ENCODE results near the gene PACS1.
"Not testable (repeated sequence)": the region's sequence is repeated elsewhere in the genome, so short reads cannot be mapped to it uniquely, and the experiment has no call there.

The PACS1 gene

DNA sequence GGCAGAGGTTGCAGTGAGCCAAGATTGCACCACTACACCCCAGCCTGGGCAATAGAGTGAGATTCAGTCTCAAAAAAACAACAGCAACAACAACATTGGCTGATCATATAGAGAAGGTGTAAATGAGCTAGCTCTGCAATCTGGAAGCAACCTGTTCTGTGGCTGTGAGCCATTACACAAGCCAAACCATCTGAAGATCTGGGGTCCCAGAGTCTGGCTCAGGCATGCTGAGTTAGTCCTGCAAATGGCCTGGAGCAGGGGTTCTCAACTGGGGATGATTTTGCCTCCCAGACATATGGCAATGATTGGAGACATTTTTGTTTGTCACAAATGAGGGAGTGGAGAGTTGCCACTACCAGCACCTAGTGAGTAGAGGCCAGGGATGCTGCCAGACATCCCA, 156.0 kb downstream of the PACS1 start:
- DNase-seq (ENCODE audit: low read depth): no peak

DNA sequence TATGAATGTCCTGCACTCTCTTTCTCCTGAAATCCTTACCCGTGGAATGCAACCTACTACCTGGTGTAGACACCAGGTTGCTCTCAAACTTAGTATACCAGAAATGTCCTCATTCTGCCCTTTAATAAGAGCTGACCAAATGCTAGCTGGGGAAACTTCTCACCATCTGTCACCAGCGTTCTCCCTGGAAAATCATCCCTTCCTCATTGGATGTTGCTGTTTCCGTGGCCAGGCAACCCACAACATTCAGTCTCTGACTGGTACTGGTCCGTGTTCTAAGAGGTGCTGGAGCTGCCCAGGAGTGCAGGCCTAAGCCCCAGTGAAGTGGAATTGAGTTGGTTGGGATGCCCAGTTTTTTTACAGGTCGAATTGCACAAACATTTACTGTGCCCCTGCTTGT, 157.6 kb downstream of the PACS1 start:
- no peak for DNase-seq (ENCODE audit: low read depth)

- DNase-seq (ENCODE audit: low read depth): no peak
These were observed 158.4 kb downstream of the PACS1 start for GRCh38 chr11:66228521-66228920.

DNA sequence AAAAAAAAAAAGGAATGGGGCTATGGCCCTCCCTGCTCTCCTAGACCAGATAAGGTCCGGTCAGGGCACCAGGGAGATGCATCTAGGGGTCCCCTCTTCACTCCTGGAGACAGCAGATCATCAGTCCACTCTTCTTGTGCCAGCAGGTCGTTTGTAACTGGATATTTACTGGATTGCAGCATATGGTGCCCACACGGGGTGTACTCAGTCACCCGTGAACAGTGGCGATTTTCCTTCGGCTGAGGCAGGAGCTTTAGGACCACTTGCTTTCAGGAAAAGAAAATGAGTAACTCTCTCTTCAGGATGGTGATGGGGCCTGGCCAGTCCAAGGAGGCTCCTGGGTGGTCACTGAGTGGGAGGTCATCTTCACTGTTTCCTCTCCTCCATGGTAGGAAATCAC, 160.1 kb downstream of the PACS1 start:
- no peak for DNase-seq (ENCODE audit: low read depth)

DNA sequence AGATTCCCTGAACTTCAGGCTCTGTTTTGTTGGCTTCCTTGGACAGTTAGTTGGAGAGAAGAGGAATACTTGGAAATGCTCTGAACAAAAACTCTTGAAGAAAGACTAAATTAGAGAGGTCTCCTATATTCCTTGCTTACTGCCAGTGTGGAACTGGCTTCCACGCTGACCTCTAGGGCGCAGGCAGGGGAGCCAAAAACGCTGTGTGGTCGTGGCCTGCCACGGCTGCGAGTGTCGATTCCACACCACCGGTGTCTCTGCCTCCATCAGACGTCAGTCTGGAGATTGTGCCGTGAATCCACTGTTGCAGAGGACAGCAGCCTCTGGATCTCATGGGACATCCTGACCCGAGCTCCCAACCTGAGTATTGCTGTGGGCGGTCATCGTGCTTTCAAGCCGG, 160.9 kb downstream of the PACS1 start:
- DNase-seq (ENCODE audit: low read depth): no peak

DNA sequence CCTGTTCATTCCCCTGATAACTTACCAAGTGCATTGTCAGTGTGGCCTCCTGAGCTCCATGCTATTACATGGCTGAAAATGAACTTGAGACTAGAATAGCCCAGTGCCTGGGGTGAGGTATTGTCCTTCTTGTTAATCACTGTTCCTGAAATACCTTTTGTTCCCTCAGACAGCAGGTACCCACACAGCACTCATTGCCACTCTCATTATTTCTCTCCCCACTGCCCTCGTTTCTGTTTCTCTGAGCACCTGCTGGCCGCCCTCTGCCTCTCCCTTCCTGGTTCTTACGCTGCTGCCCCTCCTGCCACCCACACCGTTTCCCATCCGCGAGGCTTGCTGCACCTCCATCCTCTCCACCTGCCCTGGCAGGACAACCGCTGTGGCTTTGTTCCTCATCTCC, 161.5 kb downstream of the PACS1 start:
- no peak for DNase-seq (ENCODE audit: low read depth)

DNA sequence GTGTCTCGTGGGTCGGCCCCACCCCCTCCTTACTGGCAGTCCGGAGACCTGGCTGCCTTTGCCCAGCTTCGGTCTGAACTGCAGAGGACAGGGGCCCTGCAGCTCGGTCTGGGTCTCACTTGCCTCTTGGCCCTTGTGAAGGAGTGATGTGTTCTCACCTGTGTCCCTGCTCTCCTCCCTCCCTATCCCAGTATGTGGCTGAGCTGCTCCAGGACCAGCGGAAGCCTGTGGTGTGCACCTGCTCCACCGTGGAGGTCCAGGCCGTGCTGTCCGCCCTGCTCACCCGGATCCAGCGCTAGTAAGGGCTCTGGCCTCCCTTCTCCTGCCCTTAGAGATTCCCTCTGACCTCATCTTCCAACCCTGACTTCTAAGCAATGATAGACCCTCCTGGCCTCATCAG, 162.7 kb downstream of the PACS1 start:
- DNase-seq (ENCODE audit: low read depth): no peak

- DNase-seq (ENCODE audit: low read depth): no peak
These were observed 163.2 kb downstream of the PACS1 start for GRCh38 chr11:66233301-66233700.

GRCh38 chr11:66235141-66235540, 165.1 kb downstream of the PACS1 start:
- DNase-seq (ENCODE audit: low read depth): no peak

GRCh38 chr11:66237867-66238266, 167.8 kb downstream of the PACS1 start:
- DNase-seq (ENCODE audit: low read depth): no peak

GRCh38 chr11:66238786-66239413, 168.8 kb downstream of the PACS1 start:
- DNase-seq (ENCODE audit: low read depth): no peak

DNA sequence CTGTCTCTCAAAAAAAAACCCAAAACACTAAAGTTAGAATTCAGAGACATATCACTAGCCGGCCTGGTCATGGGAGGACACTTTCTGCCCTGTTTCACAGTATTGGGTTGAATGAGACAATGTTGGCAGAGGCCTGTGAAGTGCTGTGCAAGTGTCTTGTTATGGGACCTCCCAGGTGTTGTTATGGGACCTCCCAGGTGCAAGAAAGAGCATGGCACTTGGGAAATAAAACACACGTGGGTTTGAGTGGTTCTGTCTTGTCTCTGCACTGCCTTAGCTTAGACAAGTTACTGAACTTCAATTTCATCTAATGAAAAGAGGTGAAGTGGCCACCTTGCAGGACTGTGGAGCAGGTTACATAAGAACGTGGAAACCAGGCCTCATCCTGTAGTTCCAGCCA, 169.4 kb downstream of the PACS1 start:
- DNase-seq (ENCODE audit: low read depth): no peak

DNA sequence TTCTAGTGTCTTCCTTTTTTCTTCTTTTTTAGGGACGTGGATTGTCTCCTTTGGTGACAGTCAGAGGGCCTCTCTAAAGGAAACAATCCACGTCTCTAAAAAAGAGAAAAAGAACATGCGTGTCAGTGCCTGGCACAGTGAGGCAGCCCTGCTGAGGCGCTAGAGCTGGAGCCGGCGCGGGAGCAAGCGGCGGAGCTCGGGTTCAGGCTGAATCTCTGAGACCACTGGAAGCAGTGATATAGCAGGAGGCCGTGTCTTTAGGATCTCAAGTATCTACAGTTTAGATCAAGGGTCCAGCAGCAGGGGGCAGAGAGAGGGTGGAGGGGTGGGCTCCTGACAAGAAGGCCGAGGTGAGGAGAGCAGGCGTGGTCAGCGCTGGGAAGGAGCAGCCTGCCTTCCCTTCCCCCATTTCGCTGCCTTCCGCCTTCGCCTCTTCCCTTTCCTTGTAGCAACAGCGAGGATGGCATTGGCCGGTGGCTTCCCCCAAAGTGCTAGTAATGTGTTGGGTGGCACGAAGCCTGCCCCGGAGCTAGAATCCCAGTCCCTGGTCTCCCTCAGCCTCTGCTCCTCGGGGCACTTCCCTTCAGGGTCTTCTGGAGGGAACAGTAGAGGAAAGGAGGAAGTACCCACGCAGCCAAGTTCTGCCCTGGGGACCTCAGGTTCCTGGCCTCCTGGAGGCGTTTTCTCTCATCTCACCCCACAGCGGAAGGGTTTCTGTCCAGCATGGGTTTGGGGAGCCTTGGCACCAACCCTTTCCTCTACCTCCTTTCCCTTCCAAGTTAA, 170.1 kb downstream of the PACS1 start:
- DNase-seq (ENCODE audit: low read depth): no peak

DNA sequence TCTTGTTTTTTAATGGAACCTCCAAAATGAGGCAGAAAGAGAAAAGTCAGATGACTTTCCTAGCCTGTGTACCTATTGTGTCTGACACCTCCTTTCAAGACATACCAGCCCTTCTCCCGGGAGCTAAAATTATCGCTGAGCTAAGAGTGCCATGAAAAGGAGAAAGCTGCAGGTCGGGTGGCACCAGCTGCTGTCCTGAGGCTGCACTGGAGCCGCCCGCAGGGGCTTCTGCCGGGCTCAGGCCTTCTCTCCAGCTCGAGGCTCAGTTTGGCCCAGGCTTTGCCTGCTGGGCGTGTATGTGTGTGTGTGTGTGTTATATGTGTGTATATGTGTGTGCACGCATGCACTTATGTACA, 170.7 kb downstream of the PACS1 start:
- no peak for DNase-seq (ENCODE audit: low read depth)

DNA sequence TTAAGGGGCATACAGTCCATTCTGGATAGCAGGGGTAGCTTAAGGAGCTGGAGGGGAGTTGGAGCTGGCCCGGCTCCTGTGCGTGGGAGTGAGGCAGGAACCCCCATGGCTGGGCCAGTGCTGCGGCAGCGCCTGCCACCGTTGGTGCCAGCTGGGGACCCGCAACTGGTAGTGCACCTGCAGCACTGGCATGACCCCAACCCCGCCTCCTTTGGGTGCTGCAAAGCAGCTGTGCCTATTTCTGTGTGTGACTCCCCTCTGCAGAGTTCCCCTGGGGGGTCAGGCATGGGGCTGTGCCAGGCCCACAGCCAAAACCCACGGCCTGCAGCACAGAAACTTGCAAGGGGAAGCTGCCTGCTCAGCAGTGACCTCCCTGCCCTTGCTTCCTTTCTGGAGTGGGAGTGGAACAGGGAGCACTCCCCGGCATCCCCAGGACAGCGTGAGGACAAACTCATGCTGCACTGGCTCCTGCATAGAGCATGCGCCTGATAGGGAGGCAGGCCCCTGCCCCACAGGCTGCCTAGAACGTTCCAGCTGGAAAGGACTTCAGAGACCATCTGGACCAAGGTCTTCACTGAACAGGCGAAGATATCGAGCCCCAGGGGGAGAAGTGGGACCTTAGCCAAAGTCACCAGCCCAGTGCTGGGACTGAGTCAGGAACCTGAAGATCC, 172.2 kb downstream of the PACS1 start:
- DNase-seq (ENCODE audit: low read depth): no peak

DNA sequence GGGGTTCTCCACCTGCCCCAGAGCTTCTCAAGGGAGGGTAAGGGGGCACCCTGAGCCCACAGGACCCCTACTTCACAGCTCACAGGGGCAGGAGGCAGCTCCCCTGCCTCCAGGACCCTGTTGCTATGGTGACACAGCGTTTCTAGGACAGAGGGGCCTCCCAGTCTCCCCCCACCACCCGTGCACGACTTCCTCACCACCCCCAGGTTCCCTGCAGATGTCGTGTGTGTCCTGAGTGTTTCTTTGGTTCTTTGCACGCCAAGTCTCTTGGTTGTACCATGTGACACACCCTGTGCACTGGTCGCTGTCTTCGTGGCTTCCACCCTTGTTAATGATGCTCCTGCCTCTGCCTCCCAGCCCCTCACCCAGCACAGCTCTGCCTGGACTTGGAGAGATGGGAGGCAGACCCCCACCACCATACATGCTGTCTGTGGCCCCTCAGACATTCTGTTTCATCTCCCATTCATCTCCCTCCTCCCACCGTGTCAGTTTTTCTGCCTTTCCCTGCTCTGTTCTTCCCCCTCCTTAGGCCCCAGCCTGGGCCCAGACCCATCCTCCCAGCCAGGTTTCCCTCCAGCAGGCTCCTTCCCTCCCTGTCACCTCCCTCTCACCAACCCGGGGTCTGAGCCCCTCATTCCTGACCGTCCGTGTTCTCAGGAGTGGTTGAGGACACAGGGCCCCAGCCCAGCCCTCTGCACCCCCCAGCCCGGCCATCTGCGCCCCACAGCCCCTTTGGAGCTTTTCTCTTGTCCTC, 173.9 kb downstream of the PACS1 start:
- no peak for DNase-seq (ENCODE audit: low read depth)

GRCh38 chr11:66247295-66247694, 177.2 kb downstream of the PACS1 start:
- no peak for DNase-seq (ENCODE audit: low read depth)

DNA sequence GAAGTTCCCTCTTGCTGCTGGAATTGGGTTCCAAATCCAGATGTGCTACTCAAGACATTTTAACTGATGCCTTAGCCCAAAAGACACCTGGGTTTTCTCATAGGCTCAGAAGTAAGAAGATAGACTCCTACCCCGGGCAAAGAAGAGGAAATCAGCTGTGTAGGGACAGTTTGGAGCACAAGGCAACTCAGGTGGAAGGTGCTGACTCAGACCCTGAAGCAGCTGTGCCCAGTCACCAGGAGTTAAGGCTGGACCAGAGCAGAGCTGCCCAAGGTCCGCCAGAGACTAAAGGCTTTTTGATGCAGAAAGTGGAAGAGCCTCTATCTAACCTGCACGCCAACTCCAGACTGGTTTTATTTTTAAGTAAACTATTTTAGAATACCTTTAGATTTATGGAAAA, 177.7 kb downstream of the PACS1 start:
- no peak for DNase-seq (ENCODE audit: low read depth)

DNA sequence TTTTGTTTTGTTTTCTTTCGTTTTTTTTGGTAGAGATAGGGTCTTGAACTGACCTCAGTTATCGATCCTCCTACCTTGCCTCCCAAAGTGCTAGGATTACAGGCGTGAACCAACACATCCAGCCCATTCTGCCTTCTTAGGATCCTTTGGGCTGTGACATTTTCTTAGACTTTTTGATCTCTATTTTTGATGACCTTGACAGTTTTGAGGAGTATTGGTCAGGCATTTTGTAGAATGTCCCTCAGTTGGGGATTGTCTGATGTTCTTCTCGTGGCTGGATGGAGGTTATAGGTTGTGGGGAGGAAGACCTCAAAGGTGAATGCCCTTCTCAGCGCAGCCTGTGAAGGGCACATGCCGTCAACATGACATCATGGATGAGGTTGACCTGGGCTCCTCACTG, 178.8 kb downstream of the PACS1 start:
- DNase-seq (ENCODE audit: low read depth): no peak

GRCh38 chr11:66251809-66252208, 181.7 kb downstream of the PACS1 start:
- no peak for DNase-seq (ENCODE audit: low read depth)

- not testable (repeated sequence) for DNase-seq (ENCODE audit: low read depth)
These were observed 183.0 kb downstream of the PACS1 start for GRCh38 chr11:66253081-66253480.

DNA sequence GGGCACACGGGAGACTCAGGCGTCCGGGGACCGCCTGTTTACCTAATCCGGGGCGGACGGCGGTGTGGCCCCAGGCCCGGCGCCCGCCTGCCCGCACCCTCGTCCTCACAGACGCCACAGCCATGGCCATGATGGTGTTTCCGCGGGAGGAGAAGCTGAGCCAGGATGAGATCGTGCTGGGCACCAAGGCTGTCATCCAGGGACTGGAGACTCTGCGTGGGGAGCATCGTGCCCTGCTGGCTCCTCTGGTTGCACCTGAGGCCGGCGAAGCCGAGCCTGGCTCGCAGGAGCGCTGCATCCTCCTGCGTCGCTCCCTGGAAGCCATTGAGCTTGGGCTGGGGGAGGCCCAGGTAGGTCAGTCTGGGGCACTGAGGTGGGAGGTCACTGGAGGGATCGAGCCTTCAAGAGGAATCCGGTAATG, 188.4 kb downstream of the PACS1 start:
- DNase-seq (ENCODE audit: low read depth): no peak

- DNase-seq (ENCODE audit: low read depth): no peak
These were observed 189.2 kb downstream of the PACS1 start for GRCh38 chr11:66259225-66259624.
